NCI-H2171 treated with DMSO at 0.1 percent for 48 hours (cell line): ENCODE results near the gene IL37.

ENCODE experiments used
- DNase-seq: peaks from one replicate; lab custom pipeline; 2025; lab: John Stamatoyannopoulos, UW

The IL37 gene

GRCh38 chr2:112960230-112960825 lies 49.4 kb downstream of the IL37 start:
- DNase-seq = no peak

GRCh38 chr2:112962308-112963175 lies 51.6 kb downstream of the IL37 start:
- no peak for DNase-seq

DNA sequence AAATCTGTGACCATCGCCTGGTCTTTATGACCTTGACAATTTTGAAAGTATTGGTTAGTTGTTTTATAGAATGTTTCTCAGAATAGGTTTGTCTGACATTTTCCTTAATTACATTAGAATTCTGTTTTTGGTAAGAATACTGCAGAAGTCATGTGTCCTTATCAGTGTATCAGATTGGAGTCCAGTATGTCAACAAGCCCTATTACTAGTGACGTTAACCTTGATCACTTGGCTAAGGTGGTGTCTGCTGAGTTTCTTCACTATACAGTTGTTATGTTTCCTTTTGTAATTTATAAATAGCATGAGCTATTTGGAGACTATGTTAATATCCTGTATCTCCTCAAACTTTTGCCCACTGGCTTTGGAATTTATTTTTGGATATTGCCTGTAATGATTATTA lies 56.1 kb downstream of the IL37 start:
- no peak for DNase-seq
